ENCODE measurements around the gene FAM81B.

- no peak for TF ChIP-seq CTCF (conservative IDR thresholded peaks at IDR 0.05 in 1 of 2, IDR thresholded peaks at IDR 0.05 in 1 of 2; ENCODE audit: extremely low read depth in 1 of 2, insufficient read depth in 1 of 2, low read depth in 1 of 2, low read length in 2 of 2)
- TF ChIP-seq EZH2 (IDR thresholded peaks at IDR 0.05; ENCODE audit: borderline replicate concordance, low read length) = no peak
Measured at GRCh38 chr5:95440825-95441224, 49.7 kb downstream of the FAM81B start.
